Endothelial cell (in vitro differentiated cells): ENCODE data around the gene VEGFB. TPM values are rescaled to one million over a fixed set of nuclear protein-coding genes. Genes with fewer than 3 reads are reported as not detected.

Experiments
- DNase-seq: peaks from one replicate; pipeline ENCODE4 v3.0.0; 2021; ENCODE audit warnings: low spot score
- H3K27ac Mint-ChIP-seq: one replicate; pipeline ENCODE4 v1.8.0; 2021; ENCODE audit warnings: mixed read lengths, inconsistent platforms; ENCODE audit not compliant: unreplicated experiment
- H3K27me3 Mint-ChIP-seq: one replicate; pipeline ENCODE4 v1.8.0; 2021; ENCODE audit warnings: mild to moderate bottlenecking, moderate library complexity, mixed read lengths, inconsistent platforms; ENCODE audit not compliant: unreplicated experiment
- H3K36me3 Mint-ChIP-seq: one replicate; pipeline ENCODE4 v1.8.0; 2021; ENCODE audit warnings: mild to moderate bottlenecking, low read depth, mixed read lengths, inconsistent platforms; ENCODE audit not compliant: unreplicated experiment
- H3K4me1 Mint-ChIP-seq: one replicate; pipeline ENCODE4 v1.8.0; 2021; ENCODE audit warnings: mild to moderate bottlenecking, mixed read lengths, inconsistent platforms; ENCODE audit not compliant: unreplicated experiment
- H3K4me3 Mint-ChIP-seq: one replicate; pipeline ENCODE4 v1.8.0; 2021; ENCODE audit warnings: mild to moderate bottlenecking, mixed read lengths, inconsistent platforms; ENCODE audit not compliant: unreplicated experiment
- H3K9me3 Mint-ChIP-seq: one replicate; pipeline ENCODE4 v1.8.0; 2021; ENCODE audit warnings: mixed read lengths, inconsistent platforms; ENCODE audit not compliant: unreplicated experiment
- total RNA-seq: library from RNA; stranded (reverse); fragmentation: NEBNext Ultra II Directional; extraction: Animal tissue kit (Norgen Biotek cat#: 25700); gene quantifications from one replicate; pipeline ENCODE4 v1.2.1, GENCODE V29; 2021; ENCODE audit not compliant: unreplicated experiment
- TF ChIP-seq, protein P1 (sequence below): fragments of 200-600 bp; sonication (generic); IDR thresholded peaks from one replicate; pipeline ENCODE4 v1.5.0; 2021; ENCODE audit warnings: antibody characterized with exemption; ENCODE audit not compliant: unreplicated experiment

VEGFB gene
- total RNA-seq, 1 donor from 2014 or later, result 11.5 TPM

DNA sequence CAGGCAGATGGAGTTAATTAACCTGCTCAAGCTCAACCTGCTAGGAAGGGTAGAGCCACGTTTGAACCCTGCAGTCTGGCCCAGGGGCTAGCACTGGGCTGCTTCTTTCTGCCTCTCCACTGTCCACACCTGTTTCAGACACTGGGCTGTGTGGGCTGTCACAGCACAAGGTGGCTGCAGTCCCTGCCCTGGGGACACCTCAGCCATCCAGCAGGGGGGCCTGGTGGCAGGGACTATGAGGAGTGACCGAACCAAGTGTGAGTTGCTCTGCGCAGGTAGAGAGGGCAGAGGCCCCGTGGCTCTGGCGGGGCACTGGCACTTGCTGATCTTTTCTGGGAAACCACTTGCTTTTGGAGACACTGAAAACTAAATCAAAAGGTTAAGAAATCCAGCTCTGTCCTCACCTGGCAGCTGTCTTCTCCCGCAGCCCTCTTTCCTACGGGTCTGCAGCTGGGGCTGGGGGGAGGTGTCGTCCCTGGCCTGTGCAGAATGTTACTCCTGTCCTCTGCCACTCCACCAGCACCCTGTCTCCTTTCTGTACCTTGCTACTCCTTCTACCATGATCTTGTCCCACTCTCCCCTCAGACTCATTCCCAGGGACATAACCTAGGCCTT lies 44.3 kb downstream of the VEGFB start:
- Mint-ChIP-seq H3K4me1 (no peaks in the 10 kb centered on the region), H3K27ac (no peak overlapping the region), H3K36me3 (peaks cover 14% of the 10 kb centered on the region), H3K9me3 (no peaks in the 10 kb centered on the region), H3K4me3 (peak overlapping the region; percentile 29), H3K27me3 (peaks cover 2% of the 10 kb centered on the region)
- TF ChIP-seq, protein P1, sequence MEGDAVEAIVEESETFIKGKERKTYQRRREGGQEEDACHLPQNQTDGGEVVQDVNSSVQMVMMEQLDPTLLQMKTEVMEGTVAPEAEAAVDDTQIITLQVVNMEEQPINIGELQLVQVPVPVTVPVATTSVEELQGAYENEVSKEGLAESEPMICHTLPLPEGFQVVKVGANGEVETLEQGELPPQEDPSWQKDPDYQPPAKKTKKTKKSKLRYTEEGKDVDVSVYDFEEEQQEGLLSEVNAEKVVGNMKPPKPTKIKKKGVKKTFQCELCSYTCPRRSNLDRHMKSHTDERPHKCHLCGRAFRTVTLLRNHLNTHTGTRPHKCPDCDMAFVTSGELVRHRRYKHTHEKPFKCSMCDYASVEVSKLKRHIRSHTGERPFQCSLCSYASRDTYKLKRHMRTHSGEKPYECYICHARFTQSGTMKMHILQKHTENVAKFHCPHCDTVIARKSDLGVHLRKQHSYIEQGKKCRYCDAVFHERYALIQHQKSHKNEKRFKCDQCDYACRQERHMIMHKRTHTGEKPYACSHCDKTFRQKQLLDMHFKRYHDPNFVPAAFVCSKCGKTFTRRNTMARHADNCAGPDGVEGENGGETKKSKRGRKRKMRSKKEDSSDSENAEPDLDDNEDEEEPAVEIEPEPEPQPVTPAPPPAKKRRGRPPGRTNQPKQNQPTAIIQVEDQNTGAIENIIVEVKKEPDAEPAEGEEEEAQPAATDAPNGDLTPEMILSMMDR, result no peak
- DNase-seq, result no peak

DNA sequence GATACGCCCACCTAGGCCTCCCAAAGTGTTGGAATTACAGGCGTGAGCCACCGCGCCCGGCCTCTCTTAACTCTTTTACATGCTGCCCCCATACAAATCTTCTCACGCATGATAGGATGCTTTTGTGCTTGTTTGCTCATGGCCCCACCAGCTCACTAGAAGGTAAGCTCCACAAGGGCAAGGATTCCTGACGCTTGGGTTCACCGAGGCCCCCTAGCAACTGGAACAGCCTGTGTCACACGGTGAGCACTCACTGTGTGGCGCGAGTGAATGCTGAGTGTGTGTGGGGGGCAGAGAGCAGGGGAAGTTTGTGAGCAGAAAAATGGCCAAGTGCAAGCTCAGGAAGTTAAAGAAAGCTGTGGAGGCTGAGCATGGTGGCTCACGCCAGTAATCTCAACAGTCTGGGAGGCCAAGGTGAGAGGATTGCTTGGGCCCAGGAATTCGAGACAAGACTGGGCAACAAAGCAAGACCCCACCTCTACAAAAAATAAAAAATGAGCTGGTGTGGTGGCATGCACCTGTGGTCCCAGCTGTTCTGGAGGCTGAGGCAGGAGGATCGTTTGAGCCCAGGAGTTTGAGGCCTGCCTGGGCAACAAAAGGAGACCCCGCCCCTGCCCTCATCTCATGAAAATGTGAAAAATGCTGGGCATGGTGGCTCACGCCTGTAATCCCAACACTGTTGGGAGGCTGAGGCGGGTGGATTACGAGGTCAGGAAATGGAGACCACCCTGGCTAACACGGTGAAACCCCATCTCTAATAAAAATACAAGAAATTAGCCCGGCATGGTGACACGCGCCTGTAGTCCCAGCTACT lies 47.8 kb downstream of the VEGFB start:
- Mint-ChIP-seq H3K4me1 (peaks cover 5% of the 10 kb centered on the region), H3K4me3 (no peak overlapping the region), H3K27ac (no peak overlapping the region), H3K9me3 (no peaks in the 10 kb centered on the region), H3K36me3 (peaks cover 14% of the 10 kb centered on the region), H3K27me3 (peaks cover 6% of the 10 kb centered on the region)
- DNase-seq, result no peak
- TF ChIP-seq, protein P1, result no peak

DNA sequence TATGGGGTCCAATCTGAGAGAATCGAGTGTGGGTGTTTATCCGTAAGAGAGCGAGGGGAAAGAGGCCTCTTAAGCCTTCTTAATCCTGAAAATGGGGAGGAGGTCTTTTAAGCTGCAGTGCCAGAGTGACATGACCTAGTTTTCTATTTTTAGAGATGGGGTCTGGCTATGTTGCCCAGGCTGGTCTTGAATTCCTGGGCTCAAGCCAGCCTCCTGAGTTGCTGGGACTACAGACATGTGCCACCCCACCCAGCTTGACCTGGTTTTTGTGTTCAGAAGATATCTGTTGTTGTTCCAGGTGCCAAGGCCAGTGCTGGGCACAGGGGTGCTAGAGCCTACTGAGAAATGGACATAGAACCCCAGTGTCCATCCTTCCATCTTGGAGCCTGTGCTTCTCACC lies 48.7 kb downstream of the VEGFB start:
- TF ChIP-seq, protein P1, result no peak
- Mint-ChIP-seq H3K27ac (peak overlapping the region; percentile 39), H3K36me3 (peaks cover 14% of the 10 kb centered on the region), H3K27me3 (peaks cover 6% of the 10 kb centered on the region), H3K9me3 (no peaks in the 10 kb centered on the region), H3K4me3 (peak overlapping the region; percentile 72), H3K4me1 (peaks cover 5% of the 10 kb centered on the region)
- DNase-seq, result no peak

- DNase-seq, result peak; percentile 93
Measured at GRCh38 chr11:64284048-64284961, 49.9 kb downstream of the VEGFB start, which contains the start of gene BAD. Gene BAD (minus strand): TSS chr11:64284665. CDS start chr11:64284368, 297 bp downstream.

More at GRCh38 chr11:64284048-64284961, 49.9 kb downstream of the VEGFB start, which contains the start of gene BAD:
- Mint-ChIP-seq H3K27ac (peak within 1 kb of the TSS; percentile 70), H3K27me3 (peaks cover 8% of the 10 kb centered on the region), H3K4me1 (peaks cover 5% of the 10 kb centered on the region), H3K4me3 (peak within 1 kb of the TSS; percentile 88), H3K36me3 (peaks cover 9% of the 10 kb centered on the region), H3K9me3 (no peaks in the 10 kb centered on the region)
- TF ChIP-seq, protein P1, result no peak
